CD4-positive, CD25-positive, alpha-beta regulatory T cell (primary cell): ENCODE results near the gene KBTBD2. TPM values are rescaled to one million over a fixed set of nuclear protein-coding genes. Genes with fewer than 3 reads are reported as not detected.
A peak's percentile ranks its signal among the peaks of the same experiment; 100 is the strongest.
"Not testable (repeated sequence)": the region's sequence is repeated elsewhere in the genome, so short reads cannot be mapped to it uniquely, and the experiment has no call there.

ENCODE experiments used
- ATAC-seq, 2 donors: fragments of 150-1000 bp; cut with Tn5 transposase; one replicate each; pipeline ENCODE4 v1.10.0; 2021; ENCODE audit warnings: low read depth in 2 of 2, moderate number of reproducible peaks in 2 of 2, moderate library complexity in 1 of 2
- DNase-seq, 3 donors: peaks; one replicate each; pipeline versions ENCODE4 v3.0.0 to v3.0.0-alpha.2; 2012 to 2022; ENCODE audit warnings: mixed read lengths in 1 of 3
- H3K27ac ChIP-seq: one replicate; pipeline ENCODE4 v1.7.0; 2013; ENCODE audit warnings: mild to moderate bottlenecking, low read length; ENCODE audit not compliant: insufficient read depth, poor library complexity, severe bottlenecking
- H3K27me3 ChIP-seq: one replicate; pipeline ENCODE4 v1.7.0; 2013; ENCODE audit warnings: low read length; ENCODE audit not compliant: control insufficient read depth, insufficient read depth
- H3K36me3 ChIP-seq: one replicate; pipeline ENCODE4 v1.7.0; 2013; ENCODE audit warnings: mild to moderate bottlenecking, low read length, moderate library complexity; ENCODE audit not compliant: control insufficient read depth, insufficient read depth
- H3K4me1 ChIP-seq: 2 replicates; pipeline ENCODE4 v1.7.0; 2013; ENCODE audit warnings: mild to moderate bottlenecking, low read length; ENCODE audit not compliant: insufficient read depth, control insufficient read depth, poor library complexity, severe bottlenecking
- H3K4me3 ChIP-seq: one replicate; pipeline ENCODE4 v1.7.0; 2013; ENCODE audit warnings: low read depth, mild to moderate bottlenecking, low read length, moderate library complexity
- H3K9me3 ChIP-seq, 2 experiments: 1 replicate in 1 of 2; 2 replicates in 1 of 2; pipeline ENCODE4 v1.7.0; 2013; ENCODE audit warnings: low read length in 2 of 2, mild to moderate bottlenecking in 1 of 2, moderate library complexity in 1 of 2; ENCODE audit not compliant: control insufficient read depth in 2 of 2
- H3K27ac Mint-ChIP-seq, 3 donors: one replicate each; pipeline ENCODE4 v1.8.0; 2020 to 2022; ENCODE audit warnings: mild to moderate bottlenecking in 3 of 3, mixed read lengths in 3 of 3, moderate library complexity in 2 of 3
- H3K27me3 Mint-ChIP-seq: one replicate; pipeline ENCODE4 v1.8.0; 2022; ENCODE audit warnings: mild to moderate bottlenecking, mixed read lengths
- H3K36me3 Mint-ChIP-seq: one replicate; pipeline ENCODE4 v1.8.0; 2020; ENCODE audit warnings: mixed read lengths
- H3K4me1 Mint-ChIP-seq, 4 donors: one replicate each; pipeline ENCODE4 v1.8.0; 2020 to 2022; ENCODE audit warnings: mixed read lengths in 4 of 4, mild to moderate bottlenecking in 1 of 4
- H3K4me3 Mint-ChIP-seq, 4 donors: one replicate each; pipeline ENCODE4 v1.8.0; 2020 to 2022; ENCODE audit warnings: mild to moderate bottlenecking in 4 of 4, mixed read lengths in 4 of 4, moderate library complexity in 3 of 4
- H3K9me3 Mint-ChIP-seq, 7 donors: one replicate each; pipeline ENCODE4 v1.8.0; 2020 to 2022; ENCODE audit warnings: mixed read lengths in 7 of 7, mild to moderate bottlenecking in 3 of 7, moderate library complexity in 2 of 7
- polyA plus RNA-seq, 4 donors: library from polyadenylated mRNA; unstranded; fragments of 300-500 nt; fragmentation: Illumina TruSeq; gene quantifications; one replicate each; pipeline ENCODE4 v1.2.3, GENCODE V29; 2021
- total RNA-seq: library from RNA; stranded (reverse); gene quantifications from one replicate; pipeline ENCODE4 v1.2.3, GENCODE V29; 2022

Gene KBTBD2
- total and polyA plus RNA-seq, 5 donors from 2014 or later, result 17.2 to 121 (median 23.6) TPM

DNA sequence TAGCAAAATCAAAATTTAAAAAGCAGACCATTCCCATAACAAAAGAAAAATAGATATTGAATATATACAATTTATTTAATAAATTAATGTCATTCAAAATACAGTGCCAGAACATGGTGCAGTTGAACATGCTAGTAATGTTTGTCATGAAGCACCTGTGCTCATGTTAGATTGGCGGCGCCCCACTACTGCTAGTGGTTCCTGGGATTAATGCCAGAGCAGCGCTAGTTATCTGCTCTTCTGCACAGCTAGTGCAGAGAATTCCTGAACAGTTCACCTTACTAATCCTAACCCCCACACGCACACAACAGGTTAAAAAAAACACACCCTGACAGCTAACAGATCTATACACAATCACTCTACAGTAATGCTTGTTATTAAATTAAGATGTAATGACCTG is 23.4 kb downstream of the KBTBD2 start:
- Mint-ChIP-seq H3K4me3 (no peak overlapping the region), H3K36me3 (peaks cover 65% of the 10 kb centered on the region), H3K27ac (no peak overlapping the region), H3K9me3 (peaks cover 0 to 10% (median 3%) of the 10 kb centered on the region in 7 donors), H3K27me3 (no peaks in the 10 kb centered on the region), H3K4me1 (peaks cover 20 to 40% (median 33%) of the 10 kb centered on the region in 4 donors)
- DNase-seq (no peak), ATAC-seq (no peak)
- Histone ChIP-seq H3K9me3 (no peaks in the 10 kb centered on the region), H3K36me3 (peaks cover 41% of the 10 kb centered on the region), H3K27me3 (no peaks in the 10 kb centered on the region), H3K4me1 (no peaks in the 10 kb centered on the region), H3K27ac (no peak overlapping the region), H3K4me3 (no peak overlapping the region)

GRCh38 chr7:32865448-32866030 is 26.0 kb downstream of the KBTBD2 start:
- H3K27ac ChIP-seq, result no peak overlapping the region
- Mint-ChIP-seq H3K27me3 (no peaks in the 10 kb centered on the region), H3K27ac (peak overlapping the region in 1 of 3 donors; percentile 18), H3K4me1 (peaks cover 5 to 26% (median 20%) of the 10 kb centered on the region in 4 donors), H3K36me3 (peaks cover 49% of the 10 kb centered on the region), H3K4me3 (peak overlapping the region in 1 of 4 donors; percentile 5), H3K9me3 (peaks cover 0 to 10% (median 3%) of the 10 kb centered on the region in 7 donors)
- H3K27me3 ChIP-seq, result no peaks in the 10 kb centered on the region
- no peaks in the 10 kb centered on the region for H3K9me3 ChIP-seq
- no peak overlapping the region for H3K4me3 ChIP-seq
- H3K36me3 ChIP-seq, result peaks cover 17% of the 10 kb centered on the region
- DNase-seq (no peak), ATAC-seq (no peak)
- H3K4me1 ChIP-seq, result no peaks in the 10 kb centered on the region

DNA sequence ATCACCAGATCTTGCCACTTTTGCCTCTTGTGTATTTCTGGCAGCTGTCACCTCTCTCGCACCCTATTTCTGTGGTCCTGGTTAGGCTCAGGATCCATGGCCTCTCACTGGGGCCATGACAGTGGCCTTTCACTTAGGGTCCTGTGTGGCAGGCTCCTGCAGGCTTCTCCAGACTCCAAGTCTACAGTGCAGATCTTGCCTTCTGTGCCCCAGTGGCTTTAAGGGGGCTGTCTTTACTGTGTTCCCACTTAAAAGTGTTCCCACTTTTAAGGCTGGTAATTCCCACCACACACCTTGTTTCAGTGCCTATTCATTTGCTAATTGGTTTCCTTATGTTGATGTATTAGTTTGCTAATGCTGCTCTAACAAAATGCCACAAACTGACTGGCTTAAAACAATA is 27.7 kb downstream of the KBTBD2 start:
- H3K4me3 ChIP-seq, H3K9me3 Mint-ChIP-seq, H3K36me3 ChIP-seq, H3K4me1 ChIP-seq, ATAC-seq, H3K27ac ChIP-seq, DNase-seq, H3K27ac Mint-ChIP-seq, H3K9me3 ChIP-seq, H3K27me3 Mint-ChIP-seq, H3K27me3 ChIP-seq: not testable (repeated sequence)
- Mint-ChIP-seq H3K4me1 (peaks cover 3 to 24% (median 20%) of the 10 kb centered on the region in 4 donors), H3K36me3 (peaks cover 34% of the 10 kb centered on the region), H3K4me3 (peak overlapping the region in 1 of 4 donors; percentile 55)

GRCh38 chr7:32860090-32860489 is 31.5 kb downstream of the KBTBD2 start:
- Histone ChIP-seq H3K4me1 (no peaks in the 10 kb centered on the region), H3K27me3 (no peaks in the 10 kb centered on the region), H3K27ac (no peak overlapping the region), H3K36me3 (no peaks in the 10 kb centered on the region), H3K9me3 (no peaks in the 10 kb centered on the region), H3K4me3 (no peak overlapping the region)
- H3K4me3 Mint-ChIP-seq, result no peak overlapping the region
- no peak for DNase-seq
- H3K4me1 Mint-ChIP-seq, result peaks cover 4 to 8% (median 5%) of the 10 kb centered on the region in 4 donors
- no peak for ATAC-seq
- peaks cover 18% of the 10 kb centered on the region for H3K27me3 Mint-ChIP-seq
- H3K9me3 Mint-ChIP-seq, result peaks cover 0 to 2% (median 0%) of the 10 kb centered on the region in 7 donors
- peaks cover 8% of the 10 kb centered on the region for H3K36me3 Mint-ChIP-seq
- H3K27ac Mint-ChIP-seq, result no peak overlapping the region

DNA sequence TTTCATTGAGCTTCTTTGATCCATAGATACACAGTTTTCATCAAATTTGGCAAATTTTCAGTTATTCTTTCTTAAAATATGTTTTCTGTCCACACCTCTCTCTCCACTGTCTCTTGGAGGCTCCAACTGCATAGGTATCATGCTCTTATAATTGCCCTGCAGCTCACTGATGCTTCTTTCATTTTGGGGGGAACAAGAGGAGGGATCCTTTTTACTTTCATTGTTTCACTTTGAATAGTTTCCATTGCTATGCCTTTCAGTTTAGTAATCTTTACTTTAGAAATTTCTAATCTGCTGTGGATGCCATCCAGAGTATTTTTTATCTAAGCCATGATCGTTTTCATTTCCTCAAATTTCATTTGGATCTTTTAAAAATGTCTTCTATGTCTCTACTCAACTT is 32.9 kb downstream of the KBTBD2 start:
- DNase-seq (no peak), ATAC-seq (no peak)
- Histone ChIP-seq H3K4me3 (no peak overlapping the region), H3K9me3 (no peaks in the 10 kb centered on the region), H3K36me3 (no peaks in the 10 kb centered on the region), H3K27me3 (no peaks in the 10 kb centered on the region), H3K4me1 (no peaks in the 10 kb centered on the region), H3K27ac (no peak overlapping the region)
- no peak overlapping the region for H3K27ac Mint-ChIP-seq
- no peak overlapping the region for H3K4me3 Mint-ChIP-seq
- peaks cover 0 to 1% (median 0%) of the 10 kb centered on the region in 7 donors for H3K9me3 Mint-ChIP-seq
- H3K4me1 Mint-ChIP-seq, result peaks cover 3 to 7% (median 5%) of the 10 kb centered on the region in 4 donors
- H3K36me3 Mint-ChIP-seq, result no peaks in the 10 kb centered on the region
- peaks cover 30% of the 10 kb centered on the region for H3K27me3 Mint-ChIP-seq

DNA sequence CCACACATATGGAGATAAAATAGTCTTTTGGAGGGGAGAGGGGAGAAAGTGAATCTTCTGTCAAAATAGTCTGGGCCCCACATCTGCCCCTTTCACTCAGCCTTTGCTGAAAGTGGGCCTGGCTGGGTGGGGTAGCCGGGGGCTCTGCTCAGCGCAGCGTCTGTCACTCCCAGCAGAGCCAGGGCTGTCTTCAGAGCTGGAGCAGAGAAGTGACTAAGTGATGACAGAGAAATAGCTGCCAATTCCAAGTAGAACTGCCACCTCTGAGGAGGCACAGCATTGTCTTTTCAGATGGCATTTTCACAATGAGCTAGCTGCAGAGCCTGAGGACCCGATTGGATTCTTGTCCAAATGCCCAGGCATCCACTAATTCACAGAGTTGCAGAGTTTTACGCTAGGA is 34.5 kb downstream of the KBTBD2 start:
- not testable (repeated sequence) for H3K4me1 Mint-ChIP-seq, ATAC-seq, H3K4me3 Mint-ChIP-seq, H3K36me3 Mint-ChIP-seq, H3K4me3 ChIP-seq, H3K27ac ChIP-seq, H3K36me3 ChIP-seq, DNase-seq, H3K9me3 Mint-ChIP-seq, H3K27ac Mint-ChIP-seq, H3K9me3 ChIP-seq, H3K4me1 ChIP-seq, H3K27me3 ChIP-seq
- H3K27me3 Mint-ChIP-seq, result peaks cover 46% of the 10 kb centered on the region

DNA sequence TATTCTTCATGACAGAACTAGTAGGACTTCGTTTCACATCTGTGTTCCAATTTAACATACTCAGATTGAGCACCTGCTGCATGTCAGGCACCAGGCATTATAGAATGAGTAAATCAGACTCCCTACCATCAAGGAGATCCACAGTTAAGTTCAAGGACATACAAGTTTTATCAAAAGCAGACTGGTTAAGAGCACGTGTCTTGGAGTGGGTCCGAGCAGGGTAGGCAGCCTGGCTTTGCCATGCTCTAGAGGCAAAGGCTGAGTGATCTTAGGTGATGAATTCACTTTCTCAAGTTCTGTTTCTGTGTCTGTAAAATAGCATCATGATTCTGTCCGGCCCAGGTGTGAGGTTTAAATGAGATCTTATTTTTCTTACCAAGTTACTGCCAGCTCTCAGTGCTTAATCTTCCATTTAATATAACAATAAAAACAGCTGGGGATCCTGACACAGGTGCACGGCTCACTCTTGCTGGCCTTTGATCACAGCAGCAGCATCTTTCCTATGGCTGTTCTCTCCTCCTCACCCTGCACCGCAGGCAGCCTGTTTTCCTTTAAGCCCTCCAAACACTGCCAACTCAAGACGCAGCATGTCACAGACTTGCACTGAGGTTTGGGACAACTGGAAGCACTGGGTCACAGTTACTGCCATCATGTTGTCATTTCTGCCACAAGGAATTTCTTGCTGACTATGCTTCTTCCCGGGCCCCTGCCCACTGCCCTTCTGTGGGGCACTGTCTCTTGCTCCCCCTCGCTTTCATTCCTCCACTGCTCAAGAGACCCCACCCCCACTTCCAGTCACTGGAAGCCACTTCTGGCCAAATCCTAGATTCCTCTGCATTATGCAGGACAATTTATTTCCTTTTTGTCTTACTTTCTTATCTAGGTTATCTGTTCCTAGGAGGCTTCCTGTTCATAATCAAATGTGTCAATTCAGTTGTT is 35.5 kb downstream of the KBTBD2 start:
- H3K27me3 Mint-ChIP-seq, result peaks cover 56% of the 10 kb centered on the region
- H3K9me3 ChIP-seq, H3K9me3 Mint-ChIP-seq: not testable (repeated sequence)

More for the DNA sequence above, 35.5 kb downstream of the KBTBD2 start:
- H3K4me1 Mint-ChIP-seq, DNase-seq, H3K27me3 ChIP-seq, H3K27ac ChIP-seq, H3K4me1 ChIP-seq, H3K27ac Mint-ChIP-seq, ATAC-seq, H3K36me3 Mint-ChIP-seq, H3K36me3 ChIP-seq, H3K4me3 ChIP-seq, H3K4me3 Mint-ChIP-seq: not testable (repeated sequence)
